K562 treated with DMSO at 1 percent for 12 hours (cell line): ENCODE measurements around the gene ATOSB. TPM values are rescaled to one million over a fixed set of nuclear protein-coding genes. Genes with fewer than 3 reads are reported as not detected.

ENCODE experiments used
- total RNA-seq: library from RNA; unstranded; fragments of 300-600 nt; gene quantifications from 2 replicates; pipeline ENCODE4 v1.2.3, GENCODE V29; 2022; ENCODE audit not compliant: insufficient read depth

ATOSB gene, protein sequence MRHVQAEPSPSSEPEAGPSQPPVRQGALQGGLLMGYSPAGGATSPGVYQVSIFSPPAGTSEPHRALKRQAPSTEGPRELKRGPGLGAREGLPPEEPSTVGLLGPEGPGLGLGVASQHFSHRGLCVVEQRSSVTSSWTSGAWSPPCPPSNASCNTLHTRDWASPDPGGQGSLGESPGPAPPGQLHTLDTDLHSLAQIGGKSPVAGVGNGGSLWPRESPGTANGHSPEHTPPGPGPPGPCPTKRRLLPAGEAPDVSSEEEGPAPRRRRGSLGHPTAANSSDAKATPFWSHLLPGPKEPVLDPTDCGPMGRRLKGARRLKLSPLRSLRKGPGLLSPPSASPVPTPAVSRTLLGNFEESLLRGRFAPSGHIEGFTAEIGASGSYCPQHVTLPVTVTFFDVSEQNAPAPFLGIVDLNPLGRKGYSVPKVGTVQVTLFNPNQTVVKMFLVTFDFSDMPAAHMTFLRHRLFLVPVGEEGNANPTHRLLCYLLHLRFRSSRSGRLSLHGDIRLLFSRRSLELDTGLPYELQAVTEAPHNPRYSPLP
- total RNA-seq: 4.7 and 7.6 TPM in 2 replicates

DNA sequence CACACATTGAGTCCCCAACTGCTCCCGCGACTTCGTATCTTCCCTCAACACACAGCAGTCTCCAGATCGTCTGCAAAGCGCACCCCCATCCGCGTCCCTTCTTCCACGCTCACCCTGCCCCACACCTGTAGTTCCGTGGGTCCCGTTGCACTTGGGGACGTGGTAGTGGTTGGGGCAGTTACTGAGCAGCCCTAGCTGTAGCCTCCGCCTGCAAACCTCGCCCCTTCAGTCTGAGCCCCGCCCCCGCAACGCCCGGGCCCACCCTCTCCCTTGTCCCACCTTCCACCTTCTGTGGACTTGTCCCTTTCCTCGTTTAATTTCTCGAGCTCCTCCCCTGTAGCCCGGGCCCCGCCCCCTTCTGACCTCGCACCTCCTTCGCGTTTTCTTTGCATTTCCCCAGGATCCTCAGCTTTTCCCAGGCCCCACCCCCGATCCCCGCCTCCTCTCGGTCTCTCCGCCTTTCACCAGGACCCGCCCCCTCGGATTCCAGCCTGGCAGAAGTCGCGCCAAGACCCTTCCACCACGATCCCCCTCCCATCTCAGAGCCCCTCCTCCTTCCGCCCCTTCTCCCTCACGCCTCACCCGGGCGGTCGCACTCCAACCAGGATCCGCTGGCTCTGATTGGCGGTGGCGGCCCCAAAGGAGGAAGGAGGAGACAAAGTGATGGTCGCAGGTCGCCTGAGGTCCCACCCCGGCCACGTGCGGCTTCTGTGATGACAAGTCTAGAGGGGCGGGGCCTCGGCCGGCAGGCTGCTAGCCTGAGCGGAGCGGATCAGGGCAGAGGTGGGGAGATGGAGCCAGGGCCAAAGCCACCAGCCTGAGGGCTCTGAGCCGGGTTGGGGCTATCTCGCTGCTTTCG, at the start of gene ATOSB:
TSS of gene ATOSB (minus strand) at position 183 of the 859 bp plus-strand sequence. CDS start 7,588 bp downstream, outside the sequence.

GRCh38 chr9:35161713-35162604, 46.3 kb upstream of the ATOSB start, which contains the start of gene UNC13B:
UNC13B (plus strand) TSS chr9:35162009; CDS start chr9:35162284, 275 bp downstream.

GRCh38 chr9:35102769-35103659, 12.6 kb downstream of the ATOSB start, which contains the start of gene STOML2:
STOML2 (minus strand) TSS chr9:35103131; CDS start chr9:35103094, 37 bp downstream.

GRCh38 chr9:35096035-35096849, 19.4 kb downstream of the ATOSB start, which contains the start of gene PIGO:
PIGO (minus strand) TSS chr9:35096591; CDS start chr9:35095565, 1,026 bp downstream.

DNA sequence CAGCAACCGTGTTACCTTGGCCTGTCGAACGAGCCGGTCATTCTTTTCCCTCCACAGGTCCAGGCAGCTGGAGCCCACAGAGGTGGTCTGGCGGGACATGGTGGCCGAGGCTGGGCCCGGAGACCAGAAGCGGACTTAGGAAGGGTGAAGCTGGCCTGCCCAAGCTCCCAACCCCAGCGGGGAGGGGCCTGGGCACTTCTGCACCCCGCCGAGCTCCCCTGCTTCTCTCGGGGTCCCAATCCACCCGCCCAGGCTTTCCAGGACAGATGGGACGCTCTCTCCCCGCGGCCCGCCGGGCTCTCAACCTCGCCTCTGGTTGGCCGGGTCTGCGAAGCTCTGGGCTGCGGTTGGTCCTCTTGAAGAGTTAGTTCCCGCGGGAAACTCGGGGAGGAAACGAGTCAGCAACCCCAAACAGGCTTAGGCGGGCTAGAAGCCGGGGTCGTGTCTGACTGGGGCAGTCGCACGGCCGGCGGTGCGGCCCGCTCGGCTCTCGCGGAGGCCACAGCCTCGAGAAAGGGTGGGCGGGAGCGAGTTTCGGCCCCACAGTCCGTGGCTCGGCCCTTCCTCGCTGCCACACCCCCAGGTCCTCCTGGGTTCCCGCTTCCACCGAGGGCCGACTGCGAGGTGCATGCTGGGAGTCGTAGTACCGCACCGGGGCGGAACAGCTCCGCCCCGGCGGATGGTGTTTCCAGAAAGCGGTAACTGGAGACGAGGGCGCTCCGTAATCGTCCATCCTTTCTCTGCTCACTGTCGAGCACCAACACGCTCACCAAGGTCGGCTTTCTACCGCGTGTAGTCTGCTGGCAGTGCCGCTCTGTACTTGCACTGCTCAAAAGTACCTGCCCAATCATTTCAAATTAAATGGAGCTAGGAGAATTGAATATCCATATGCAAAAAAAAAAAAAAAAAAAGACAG, 36.0 kb downstream of the ATOSB start, which contains the start of gene FANCG:
TSS of gene FANCG (minus strand) at position 517 of the 916 bp plus-strand sequence. CDS start at position 99, 418 bp downstream.

GRCh38 chr9:35072461-35073278, 43.0 kb downstream of the ATOSB start, which contains the start of gene VCP:
VCP (minus strand) TSS chr9:35072625; CDS start chr9:35072353, 272 bp downstream.

Other genes with a start within 250 kb of the ATOSB start
- gene PHF24, start 157.6 kb downstream of the ATOSB start, total RNA-seq: 0.39 and 0.68 TPM in 2 replicates
- gene DNAJB5, start 126.1 kb downstream of the ATOSB start, total RNA-seq: 1.9 and 5.3 TPM in 2 replicates
- 133 and 207 TPM in 2 replicates for gene VCP, start 43.2 kb downstream of the ATOSB start, total RNA-seq
- gene FANCG, start 35.9 kb downstream of the ATOSB start, total RNA-seq: 17.9 and 24.9 TPM in 2 replicates
- gene PIGO, start 19.3 kb downstream of the ATOSB start, total RNA-seq: 6.2 and 11.2 TPM in 2 replicates
- gene STOML2, start 12.7 kb downstream of the ATOSB start, total RNA-seq: 135 and 175 TPM in 2 replicates
- 5.9 and 16.9 TPM in 2 replicates for gene UNC13B, start 46.1 kb upstream of the ATOSB start, total RNA-seq